H9 (cell line): ENCODE measurements around the gene ZFPM1. TPM values are rescaled to one million over a fixed set of nuclear protein-coding genes. Genes with fewer than 3 reads are reported as not detected.

Experiments
- DNase-seq: peaks from one replicate; pipeline ENCODE4 v3.0.0-alpha.2; 2017
- H2AFZ ChIP-seq: one replicate; pipeline ENCODE4 v1.6.1; 2013; ENCODE audit warnings: mild to moderate bottlenecking, low read length, control low read depth, moderate library complexity
- H2AK5ac ChIP-seq: 2 replicates; pipeline ENCODE4 v1.6.1; 2013; ENCODE audit warnings: low read length, control low read depth, mixed read lengths; ENCODE audit not compliant: insufficient read length
- H2BK120ac ChIP-seq: one replicate; pipeline ENCODE4 v1.6.1; 2013; ENCODE audit warnings: low read depth, mild to moderate bottlenecking, low read length, control low read depth, inconsistent platforms; ENCODE audit not compliant: poor library complexity, severe bottlenecking
- H2BK12ac ChIP-seq: 2 replicates; pipeline ENCODE4 v1.6.1; 2013; ENCODE audit warnings: low read length, control low read depth, mixed read lengths, low read depth; ENCODE audit not compliant: insufficient read length
- H2BK15ac ChIP-seq: 2 replicates; pipeline ENCODE4 v1.6.1; 2013; ENCODE audit warnings: low read depth, low read length, control low read depth
- H2BK20ac ChIP-seq: one replicate; pipeline ENCODE4 v1.6.1; 2013; ENCODE audit warnings: low read depth, mild to moderate bottlenecking, low read length, control low read depth, inconsistent platforms; ENCODE audit not compliant: poor library complexity, severe bottlenecking
- H2BK5ac ChIP-seq: 2 replicates; pipeline ENCODE4 v1.6.1; 2013; ENCODE audit warnings: low read length, control low read depth, mixed read lengths; ENCODE audit not compliant: insufficient read length
- H3K14ac ChIP-seq: 2 replicates; pipeline ENCODE4 v1.6.1; 2013; ENCODE audit warnings: low read length, control low read depth; ENCODE audit not compliant: insufficient read depth
- H3K18ac ChIP-seq: 2 replicates; pipeline ENCODE4 v1.6.1; 2013; ENCODE audit warnings: low read depth, mild to moderate bottlenecking, mixed read lengths, low read length, control low read depth; ENCODE audit not compliant: insufficient read length
- H3K23ac ChIP-seq: 2 replicates; pipeline ENCODE4 v1.6.1; 2013; ENCODE audit warnings: low read length, control low read depth, mixed read lengths, low read depth; ENCODE audit not compliant: insufficient read length
- H3K23me2 ChIP-seq: 2 replicates; pipeline ENCODE4 v1.6.1; 2013; ENCODE audit warnings: low read depth, mild to moderate bottlenecking, mixed read lengths, low read length, control low read depth; ENCODE audit not compliant: insufficient read length, poor library complexity, severe bottlenecking
- H3K27ac ChIP-seq: 2 replicates; pipeline ENCODE4 v1.5.1; 2013; ENCODE audit warnings: low read length, control low read depth, mixed read lengths, low read depth; ENCODE audit not compliant: insufficient read length
- H3K27me3 ChIP-seq: 2 replicates; pipeline ENCODE4 v1.6.1; 2013; ENCODE audit warnings: low read length, control low read depth, inconsistent platforms; ENCODE audit not compliant: insufficient read depth
- H3K4ac ChIP-seq: 2 replicates; pipeline ENCODE4 v1.6.1; 2013; ENCODE audit warnings: low read depth, mild to moderate bottlenecking, control low read depth, inconsistent platforms, low read length, moderate library complexity
- H3K4me1 ChIP-seq: 2 replicates; pipeline ENCODE4 v1.6.1; 2013; ENCODE audit warnings: low read length, control low read depth, inconsistent platforms; ENCODE audit not compliant: insufficient read depth
- H3K4me2 ChIP-seq: 2 replicates; pipeline ENCODE4 v1.6.1; 2013; ENCODE audit warnings: low read length, control low read depth, mixed read lengths; ENCODE audit not compliant: insufficient read length, insufficient read depth
- H3K56ac ChIP-seq: 2 replicates; pipeline ENCODE4 v1.6.1; 2013; ENCODE audit warnings: low read depth, mild to moderate bottlenecking, mixed read lengths, low read length, control low read depth; ENCODE audit not compliant: insufficient read length
- H3K79me1 ChIP-seq: 2 replicates; pipeline ENCODE4 v1.6.1; 2013; ENCODE audit warnings: low read depth, mild to moderate bottlenecking, moderate library complexity, low read length, control low read depth, inconsistent platforms; ENCODE audit not compliant: insufficient read depth, poor library complexity, severe bottlenecking
- H3K79me2 ChIP-seq: 2 replicates; pipeline ENCODE4 v1.6.1; 2013; ENCODE audit warnings: low read length, control low read depth, inconsistent platforms; ENCODE audit not compliant: insufficient read depth
- H3K9ac ChIP-seq: 2 replicates; pipeline ENCODE4 v1.6.1; 2013; ENCODE audit warnings: low read length, control low read depth, mixed read lengths; ENCODE audit not compliant: insufficient read length; ENCODE audit errors: extremely low read depth
- H3K9me3 ChIP-seq: one replicate; pipeline ENCODE4 v1.6.1; 2013; ENCODE audit warnings: low read depth, low read length, inconsistent platforms; ENCODE audit not compliant: control insufficient read depth
- H3T11ph ChIP-seq: one replicate; pipeline ENCODE4 v1.6.1; 2013; ENCODE audit warnings: mild to moderate bottlenecking, low read length, control low read depth, inconsistent platforms
- H4K20me1 ChIP-seq: one replicate; pipeline ENCODE4 v1.6.1; 2013; ENCODE audit not compliant: control insufficient read depth, insufficient read length, insufficient read depth
- H4K5ac ChIP-seq: 2 replicates; pipeline ENCODE4 v1.6.1; 2013; ENCODE audit warnings: low read depth, mild to moderate bottlenecking, mixed read lengths, low read length, control low read depth; ENCODE audit not compliant: insufficient read length
- H4K8ac ChIP-seq: replicated peaks from 2 replicates; pipeline ENCODE4 v1.6.1; 2013; ENCODE audit warnings: low read length, control low read depth, mixed read lengths, low read depth; ENCODE audit not compliant: insufficient read length
- H4K91ac ChIP-seq: 2 replicates; pipeline ENCODE4 v1.6.1; 2013; ENCODE audit warnings: low read depth, mild to moderate bottlenecking, moderate library complexity, mixed read lengths, low read length, control low read depth; ENCODE audit not compliant: insufficient read length
- H3K27ac Mint-ChIP-seq, 3 experiments: 2 replicates in 2 of 3; 3 replicates in 1 of 3; pipeline ENCODE4 v1.8.0; 2020 to 2021; ENCODE audit warnings: mixed read lengths in 3 of 3, mild to moderate bottlenecking in 1 of 3, moderate library complexity in 1 of 3
- H3K27me3 Mint-ChIP-seq: 2 replicates; pipeline ENCODE4 v1.8.0; 2021; ENCODE audit warnings: low read depth, mild to moderate bottlenecking, moderate library complexity, mixed read lengths
- H3K36me3 Mint-ChIP-seq, 3 experiments: 2 replicates in 2 of 3; 3 replicates in 1 of 3; pipeline ENCODE4 v1.8.0; 2020 to 2021; ENCODE audit warnings: low read depth in 3 of 3, mixed read lengths in 3 of 3; ENCODE audit not compliant: insufficient read depth in 1 of 3
- H3K4me1 Mint-ChIP-seq, 2 experiments: 2 replicates each; pipeline ENCODE4 v1.8.0; 2020; ENCODE audit warnings: mixed read lengths in 2 of 2
- H3K4me3 Mint-ChIP-seq, 2 experiments: 2 replicates in 1 of 2; 3 replicates in 1 of 2; pipeline ENCODE4 v1.8.0; 2020 to 2021; ENCODE audit warnings: mild to moderate bottlenecking in 2 of 2, mixed read lengths in 2 of 2, moderate library complexity in 1 of 2
- H3K9me3 Mint-ChIP-seq, 2 experiments: 2 replicates in 1 of 2; 3 replicates in 1 of 2; pipeline ENCODE4 v1.8.0; 2020; ENCODE audit warnings: mild to moderate bottlenecking in 2 of 2, mixed read lengths in 2 of 2, moderate library complexity in 1 of 2
- CTCF ChIP-seq: fragments of 200-600 bp; sonication (generic); conservative IDR thresholded peaks from 3 replicates; pipeline ENCODE4 v1.8.0; 2021; ENCODE audit warnings: antibody characterized with exemption, mild to moderate bottlenecking
- WGBS: extraction: QIAGEN DNeasy Blood & Tissue Kit; methylation state at CpG from one replicate; pipeline ENCODE4 v1.1.7; 2013; ENCODE audit warnings: missing lambda C conversion rate, low lambda C conversion rate, mixed read lengths; ENCODE audit not compliant: insufficient read length; ENCODE audit errors: extremely low coverage; 5-methylcytosine and 5-hydroxymethylcytosine counted together
- total RNA-seq: library from RNA; stranded (reverse); gene quantifications from 2 replicates; pipeline ENCODE4 v1.2.1, GENCODE V29; 2021

Gene ZFPM1
- total RNA-seq, 1 experiment from 2014 or later, result 3.6 TPM

DNA sequence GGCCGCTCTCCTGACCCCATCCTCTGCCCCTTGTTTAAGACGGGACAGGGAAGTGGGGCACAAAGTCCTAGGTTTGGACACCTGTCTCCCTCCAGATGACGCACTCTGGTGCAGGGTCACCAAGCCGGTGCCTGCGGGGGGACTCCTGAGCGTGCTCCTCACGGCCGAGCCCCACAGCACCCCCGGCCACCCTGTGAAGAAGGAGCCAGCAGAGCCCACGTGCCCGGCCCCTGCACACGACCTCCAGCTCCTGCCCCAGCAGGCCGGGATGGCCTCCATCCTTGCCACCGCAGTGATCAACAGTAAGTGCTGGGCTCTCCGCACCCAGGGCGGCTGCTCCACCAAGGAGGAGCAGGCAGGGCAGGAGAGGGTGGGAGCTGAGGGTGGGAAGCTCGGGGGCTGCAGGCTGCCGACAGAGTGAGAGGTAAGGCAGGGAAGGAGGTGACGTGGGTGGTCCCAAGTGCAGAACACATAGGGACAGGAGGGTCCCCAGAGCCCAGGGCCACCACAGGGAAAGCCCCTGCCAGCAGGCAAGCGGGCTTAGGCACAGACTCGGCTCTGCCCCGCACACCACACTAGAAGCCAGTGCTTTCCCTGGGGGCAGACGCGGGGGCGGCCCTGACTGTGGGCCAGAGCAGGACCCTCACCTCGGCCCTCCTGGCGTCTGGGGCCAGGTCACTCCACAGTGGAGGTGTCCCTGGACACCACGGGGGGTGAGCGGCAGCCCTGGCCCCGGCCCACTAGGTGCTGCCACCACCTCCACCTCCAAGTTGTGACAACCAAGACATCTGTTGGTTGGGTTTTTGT is 75.1 kb downstream of the ZFPM1 start:
- Histone ChIP-seq H4K5ac (no peak overlapping the region), H3K4me2 (no peak overlapping the region), H3K27ac (no peak overlapping the region), H2AFZ (no peak overlapping the region), H2BK12ac (no peak overlapping the region), H4K20me1 (no peaks in the 10 kb centered on the region), H2BK15ac (no peak overlapping the region), H3K4ac (no peak overlapping the region), H2AK5ac (no peak overlapping the region), H3K18ac (no peak overlapping the region), H4K8ac (no peak overlapping the region), H3K27me3 (no peaks in the 10 kb centered on the region), H3T11ph (no peak overlapping the region), H2BK20ac (no peak overlapping the region), H3K9ac (no peak overlapping the region), H3K79me1 (no peaks in the 10 kb centered on the region), H3K4me1 (no peaks in the 10 kb centered on the region), H3K9me3 (no peaks in the 10 kb centered on the region), H3K23ac (no peak overlapping the region), H3K23me2 (peaks cover 3% of the 10 kb centered on the region), H4K91ac (no peak overlapping the region), H2BK120ac (no peak overlapping the region), H3K79me2 (no peaks in the 10 kb centered on the region), H3K14ac (no peak overlapping the region), H3K56ac (no peak overlapping the region), H2BK5ac (no peak overlapping the region)
- Mint-ChIP-seq H3K4me1 (peaks cover 0 to 4% of the 10 kb centered on the region in 2 experiments; a peak in 1 of 4 replicates), H3K9me3 (no peaks in the 10 kb centered on the region), H3K27me3 (peaks cover 2% of the 10 kb centered on the region; the same call in 1 of the 2 replicates), H3K4me3 (no peak overlapping the region), H3K36me3 (peaks cover 0 to 16% (median 8%) of the 10 kb centered on the region in 3 experiments; a peak in 3 of 7 replicates), H3K27ac (peak overlapping the region in 1 of 3 experiments; percentile 82; a peak in 1 of 7 replicates)
- WGBS, result no CpG with 5 or more reads among the region's 30 CpGs
- no peak for DNase-seq
- TF ChIP-seq CTCF, result no peak
